Activated T-cell treated with anti-CD3 and anti-CD28 coated beads, Interleukin-2, amount 50 U/mL, for 4 hours (primary cell): ENCODE measurements around the gene BACH2. TPM values are rescaled to one million over a fixed set of nuclear protein-coding genes. Genes with fewer than 3 reads are reported as not detected.

Experiments
- ATAC-seq, 2 donors: fragments of 200-7000 bp; cut with Tn5 transposase; one replicate each; pipeline ENCODE4 v1.10.0; 2021
- DNase-seq: peaks from one replicate; pipeline ENCODE4 v3.0.0-alpha.2; 2020
- H3K27me3 Mint-ChIP-seq: one replicate; pipeline ENCODE4 v1.8.0; 2021; ENCODE audit warnings: low read depth, mixed read lengths
- H3K36me3 Mint-ChIP-seq: one replicate; pipeline ENCODE4 v1.8.0; 2022; ENCODE audit warnings: mixed read lengths; ENCODE audit not compliant: insufficient read depth
- H3K4me1 Mint-ChIP-seq: one replicate; pipeline ENCODE4 v1.8.0; 2021; ENCODE audit warnings: low read depth, mixed read lengths
- H3K4me3 Mint-ChIP-seq: one replicate; pipeline ENCODE4 v1.8.0; 2021; ENCODE audit warnings: mild to moderate bottlenecking, moderate library complexity, mixed read lengths
- H3K9me3 Mint-ChIP-seq: one replicate; pipeline ENCODE4 v1.8.0; 2021; ENCODE audit warnings: mixed read lengths
- total RNA-seq, 3 donors: library from RNA; stranded (reverse); gene quantifications; one replicate each; pipeline ENCODE4 v1.2.1, GENCODE V29; 2021

The BACH2 gene
- total RNA-seq, 3 donors from 2014 or later = 96.5 to 118 (median 111) TPM

- H3K9me3 Mint-ChIP-seq = peaks cover 15% of the 10 kb centered on the region
- peaks cover 87% of the 10 kb centered on the region for H3K4me1 Mint-ChIP-seq
- DNase-seq (no peak), ATAC-seq (no peak)
- H3K4me3 Mint-ChIP-seq = no peak overlapping the region
- H3K36me3 Mint-ChIP-seq = peaks cover 44% of the 10 kb centered on the region
- H3K27me3 Mint-ChIP-seq = no peaks in the 10 kb centered on the region
Observed at GRCh38 chr6:90253631-90254030, 43.0 kb downstream of the BACH2 start.

- ATAC-seq (peak; percentile 75 to 76), DNase-seq (no peak)
- Mint-ChIP-seq H3K36me3 (peaks cover 51% of the 10 kb centered on the region), H3K9me3 (peaks cover 15% of the 10 kb centered on the region), H3K4me3 (peak overlapping the region; percentile 24), H3K4me1 (peaks cover 82% of the 10 kb centered on the region), H3K27me3 (no peaks in the 10 kb centered on the region)
Observed at GRCh38 chr6:90251295-90251992, 45.2 kb downstream of the BACH2 start.

- H3K36me3 Mint-ChIP-seq = peaks cover 45% of the 10 kb centered on the region
- H3K4me1 Mint-ChIP-seq = peaks cover 75% of the 10 kb centered on the region
- no peak for DNase-seq
- H3K27me3 Mint-ChIP-seq = no peaks in the 10 kb centered on the region
- ATAC-seq = no peak
- peaks cover 9% of the 10 kb centered on the region for H3K9me3 Mint-ChIP-seq
- H3K4me3 Mint-ChIP-seq = peak overlapping the region; percentile 60
Observed at GRCh38 chr6:90250405-90250804, 46.2 kb downstream of the BACH2 start.

- H3K4me1 Mint-ChIP-seq = peaks cover 66% of the 10 kb centered on the region
- H3K9me3 Mint-ChIP-seq = no peaks in the 10 kb centered on the region
- no peaks in the 10 kb centered on the region for H3K27me3 Mint-ChIP-seq
- DNase-seq = no peak
- H3K4me3 Mint-ChIP-seq = peak overlapping the region; percentile 60
- peaks cover 38% of the 10 kb centered on the region for H3K36me3 Mint-ChIP-seq
- ATAC-seq = peak; percentile 62
Observed at GRCh38 chr6:90249458-90249857, 47.2 kb downstream of the BACH2 start.

- H3K27me3 Mint-ChIP-seq = no peaks in the 10 kb centered on the region
- peak; percentile 80 to 82 for ATAC-seq
- no peak for DNase-seq
- H3K36me3 Mint-ChIP-seq = peaks cover 40% of the 10 kb centered on the region
- H3K4me3 Mint-ChIP-seq = peak overlapping the region; percentile 60
- peaks cover 63% of the 10 kb centered on the region for H3K4me1 Mint-ChIP-seq
- H3K9me3 Mint-ChIP-seq = no peaks in the 10 kb centered on the region
Observed at GRCh38 chr6:90249034-90249433, 47.6 kb downstream of the BACH2 start.

- DNase-seq = no peak
- ATAC-seq = no peak
- H3K36me3 Mint-ChIP-seq = peaks cover 42% of the 10 kb centered on the region
- H3K4me1 Mint-ChIP-seq = peaks cover 56% of the 10 kb centered on the region
- H3K4me3 Mint-ChIP-seq = no peak overlapping the region
- H3K9me3 Mint-ChIP-seq = no peaks in the 10 kb centered on the region
- no peaks in the 10 kb centered on the region for H3K27me3 Mint-ChIP-seq
Observed at GRCh38 chr6:90247262-90247661, 49.4 kb downstream of the BACH2 start.

GRCh38 chr6:90241229-90241880 is 55.3 kb downstream of the BACH2 start:
- peaks cover 57% of the 10 kb centered on the region for H3K4me1 Mint-ChIP-seq
- H3K9me3 Mint-ChIP-seq = no peaks in the 10 kb centered on the region
- H3K27me3 Mint-ChIP-seq = no peaks in the 10 kb centered on the region
- ATAC-seq (no peak), DNase-seq (no peak)
- no peak overlapping the region for H3K4me3 Mint-ChIP-seq
- H3K36me3 Mint-ChIP-seq = peaks cover 23% of the 10 kb centered on the region

- no peaks in the 10 kb centered on the region for H3K27me3 Mint-ChIP-seq
- DNase-seq = no peak
- H3K4me1 Mint-ChIP-seq = peaks cover 79% of the 10 kb centered on the region
- H3K4me3 Mint-ChIP-seq = no peak overlapping the region
- no peak for ATAC-seq
- H3K9me3 Mint-ChIP-seq = no peaks in the 10 kb centered on the region
- peaks cover 18% of the 10 kb centered on the region for H3K36me3 Mint-ChIP-seq
Observed at GRCh38 chr6:90238496-90239266, 58.0 kb downstream of the BACH2 start.

GRCh38 chr6:90237350-90237990 is 59.2 kb downstream of the BACH2 start:
- H3K9me3 Mint-ChIP-seq = no peaks in the 10 kb centered on the region
- DNase-seq (no peak), ATAC-seq (no peak)
- no peaks in the 10 kb centered on the region for H3K27me3 Mint-ChIP-seq
- peaks cover 12% of the 10 kb centered on the region for H3K36me3 Mint-ChIP-seq
- H3K4me1 Mint-ChIP-seq = peaks cover 83% of the 10 kb centered on the region
- no peak overlapping the region for H3K4me3 Mint-ChIP-seq

GRCh38 chr6:90233994-90234393 is 62.6 kb downstream of the BACH2 start:
- DNase-seq = peak; percentile 76

GRCh38 chr6:90233213-90233612 is 63.4 kb downstream of the BACH2 start:
- ATAC-seq (no peak), DNase-seq (no peak)
- Mint-ChIP-seq H3K27me3 (no peaks in the 10 kb centered on the region), H3K4me1 (peaks cover 85% of the 10 kb centered on the region), H3K4me3 (no peak overlapping the region), H3K9me3 (no peaks in the 10 kb centered on the region), H3K36me3 (peaks cover 17% of the 10 kb centered on the region)

More at GRCh38 chr6:90233994-90234393, 62.6 kb downstream of the BACH2 start:
- Mint-ChIP-seq H3K4me1 (peaks cover 89% of the 10 kb centered on the region), H3K36me3 (peaks cover 16% of the 10 kb centered on the region), H3K27me3 (no peaks in the 10 kb centered on the region), H3K4me3 (peak overlapping the region; percentile 29), H3K9me3 (no peaks in the 10 kb centered on the region)
- ATAC-seq = peak; percentile 91 to 93

- no peak for DNase-seq
- peaks cover 26% of the 10 kb centered on the region for H3K36me3 Mint-ChIP-seq
Observed at GRCh38 chr6:90231798-90232197, 64.8 kb downstream of the BACH2 start.

GRCh38 chr6:90231308-90231707 is 65.3 kb downstream of the BACH2 start:
- H3K9me3 Mint-ChIP-seq = no peaks in the 10 kb centered on the region
- no peak for DNase-seq
- peaks cover 88% of the 10 kb centered on the region for H3K4me1 Mint-ChIP-seq
- H3K27me3 Mint-ChIP-seq = no peaks in the 10 kb centered on the region
- H3K4me3 Mint-ChIP-seq = no peak overlapping the region
- peaks cover 23% of the 10 kb centered on the region for H3K36me3 Mint-ChIP-seq
- no peak for ATAC-seq

More at GRCh38 chr6:90231798-90232197, 64.8 kb downstream of the BACH2 start:
- Mint-ChIP-seq H3K4me1 (peaks cover 89% of the 10 kb centered on the region), H3K9me3 (no peaks in the 10 kb centered on the region), H3K27me3 (no peaks in the 10 kb centered on the region), H3K4me3 (no peak overlapping the region)
- no peak for ATAC-seq

- Mint-ChIP-seq H3K4me1 (peaks cover 88% of the 10 kb centered on the region), H3K27me3 (no peaks in the 10 kb centered on the region), H3K9me3 (no peaks in the 10 kb centered on the region), H3K4me3 (peak overlapping the region; percentile 50), H3K36me3 (peaks cover 23% of the 10 kb centered on the region)
- ATAC-seq (no peak), DNase-seq (no peak)
Observed at GRCh38 chr6:90230548-90231215, 66.0 kb downstream of the BACH2 start.
